GM10248 (cell line): ENCODE results near the gene NUDT22.

ENCODE experiments used
- CTCF ChIA-PET: fragments of 300-600 bp; sonication (Branson Sonifier 250); formaldehyde crosslinking; extraction: SDS; loops from one replicate; lab custom pipeline; 2021; ENCODE audit warnings: antibody characterized with exemption; lab: Yijun Ruan, JAX
- POLR2A ChIA-PET: fragments of 350-650 bp; sonication (Branson Sonifier 250); formaldehyde crosslinking; extraction: SDS; loops from one replicate; lab custom pipeline; 2020; ENCODE audit warnings: antibody characterized with exemption; lab: Yijun Ruan, JAX
- DNase-seq: peaks from one replicate; pipeline ENCODE4 v3.0.0; 2012; ENCODE audit errors: extremely low spot score
- TF ChIP-seq, protein P1 (sequence below): IDR thresholded peaks from 2 replicates; pipeline ENCODE4 v1.5.1; 2012; ENCODE audit warnings: mild to moderate bottlenecking, low read depth; ENCODE audit errors: extremely low read depth, missing control alignments, control extremely low read depth

NUDT22 gene

GRCh38 chr11:64204080-64204440 lies 22.0 kb upstream of the NUDT22 start:
- no peak for DNase-seq
- ChIA-PET POLR2A (interaction anchor here (0.7 to 4.7 kb wide), 6 partner anchors 10 to 113 kb away, joined by 3 to 36 read pairs (median 8); partner anchors contain the start of genes FKBP2, STIP1 and TRMT112), CTCF (interaction anchor here (0.6 to 16.7 kb wide), 25 partner anchors 8 to 203 kb away, joined by 3 to 368 read pairs (median 6); partner anchors contain the start of genes CATSPERZ, DNAJC4, ESRRA and FKBP2)
- TF ChIP-seq, protein P1, sequence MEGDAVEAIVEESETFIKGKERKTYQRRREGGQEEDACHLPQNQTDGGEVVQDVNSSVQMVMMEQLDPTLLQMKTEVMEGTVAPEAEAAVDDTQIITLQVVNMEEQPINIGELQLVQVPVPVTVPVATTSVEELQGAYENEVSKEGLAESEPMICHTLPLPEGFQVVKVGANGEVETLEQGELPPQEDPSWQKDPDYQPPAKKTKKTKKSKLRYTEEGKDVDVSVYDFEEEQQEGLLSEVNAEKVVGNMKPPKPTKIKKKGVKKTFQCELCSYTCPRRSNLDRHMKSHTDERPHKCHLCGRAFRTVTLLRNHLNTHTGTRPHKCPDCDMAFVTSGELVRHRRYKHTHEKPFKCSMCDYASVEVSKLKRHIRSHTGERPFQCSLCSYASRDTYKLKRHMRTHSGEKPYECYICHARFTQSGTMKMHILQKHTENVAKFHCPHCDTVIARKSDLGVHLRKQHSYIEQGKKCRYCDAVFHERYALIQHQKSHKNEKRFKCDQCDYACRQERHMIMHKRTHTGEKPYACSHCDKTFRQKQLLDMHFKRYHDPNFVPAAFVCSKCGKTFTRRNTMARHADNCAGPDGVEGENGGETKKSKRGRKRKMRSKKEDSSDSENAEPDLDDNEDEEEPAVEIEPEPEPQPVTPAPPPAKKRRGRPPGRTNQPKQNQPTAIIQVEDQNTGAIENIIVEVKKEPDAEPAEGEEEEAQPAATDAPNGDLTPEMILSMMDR = no peak

- ChIA-PET CTCF (interaction anchor here (0.6 to 16.7 kb wide), 26 partner anchors 9 to 204 kb away, joined by 3 to 368 read pairs (median 6); partner anchors contain the start of genes BAD, CATSPERZ, DNAJC4 and ESRRA), POLR2A (interaction anchor here (0.5 to 4.7 kb wide), 9 partner anchors 13 to 1373 kb away, joined by 3 to 36 read pairs (median 6); partner anchors contain the start of genes FKBP2, NUDT22, STIP1 and STX5)
- DNase-seq = peak; percentile 83
- TF ChIP-seq, protein P1 = peak; percentile 84
These were observed 21.5 kb upstream of the NUDT22 start for GRCh38 chr11:64204464-64204989.

DNA sequence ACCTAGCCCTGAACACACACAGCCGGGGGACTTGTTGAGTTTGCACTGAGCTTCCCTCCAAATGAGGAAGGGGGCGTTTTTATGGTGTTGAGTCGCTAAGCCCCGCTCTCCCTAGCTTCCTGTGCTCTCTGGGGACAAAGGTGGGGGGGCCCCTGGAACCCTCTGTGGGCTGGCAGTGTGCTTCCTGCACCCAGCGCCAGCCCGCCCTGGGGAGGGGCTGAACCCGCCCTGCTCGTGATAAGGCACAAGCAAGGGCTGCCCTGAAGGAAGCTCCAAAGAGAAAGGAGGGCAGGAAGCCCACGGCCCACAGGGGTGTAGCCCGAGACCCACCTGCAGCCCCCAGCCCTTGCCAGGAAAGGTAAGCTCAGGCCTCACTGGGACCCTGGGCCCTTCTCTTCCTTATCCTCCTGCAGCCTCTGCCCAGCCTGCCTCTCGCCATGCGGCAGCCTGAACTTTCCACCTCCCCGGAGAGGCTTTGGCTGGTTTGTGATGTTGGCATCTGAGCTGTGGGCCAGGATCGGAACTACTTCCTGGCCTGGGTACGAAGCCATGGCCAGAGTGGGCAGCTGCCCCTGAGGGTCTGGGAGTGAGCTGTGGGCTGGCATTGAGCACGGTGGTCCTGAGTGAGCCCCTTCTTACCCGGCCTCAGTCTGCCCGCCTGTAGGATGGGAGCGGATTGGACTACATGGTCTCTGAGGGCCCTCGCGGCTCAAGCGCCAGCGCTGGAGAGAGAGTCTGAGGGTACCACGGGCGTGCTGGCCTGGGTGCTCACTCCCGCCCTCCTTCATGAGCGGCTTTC lies 19.4 kb upstream of the NUDT22 start, which contains the start of gene FERMT3:
Gene FERMT3, plus strand, starts transcription at position 265 of the 799 bp plus-strand sequence. CDS start 644 bp downstream, outside the sequence.
- CTCF ChIA-PET = interaction anchor here (1.2 to 16.7 kb wide), 12 partner anchors 11 to 206 kb away, joined by 3 to 368 read pairs (median 24); partner anchors contain the start of genes CATSPERZ, DNAJC4, ESRRA and FKBP2
- peak; percentile 70 for DNase-seq
- TF ChIP-seq, protein P1 = no peak
- POLR2A ChIA-PET = interaction anchor here (1.6 to 4.7 kb wide), 7 partner anchors 10 to 98 kb away, joined by 8 to 36 read pairs (median 10); partner anchors contain the start of genes FKBP2, NUDT22, STIP1 and TRPT1

- CTCF ChIA-PET = interaction anchor here (1.2 to 16.7 kb wide), 7 partner anchors 16 to 207 kb away, joined by 4 to 368 read pairs (median 24); partner anchors contain the start of genes CATSPERZ, DNAJC4, ESRRA and FKBP2
- POLR2A ChIA-PET = interaction anchor here (0.6 to 4.7 kb wide), 10 partner anchors 10 to 97 kb away, joined by 4 to 36 read pairs (median 8); partner anchors contain the start of genes FKBP2, NUDT22, STIP1 and TRPT1
- DNase-seq = peak; percentile 91
- TF ChIP-seq, protein P1 = no peak
These were observed 18.6 kb upstream of the NUDT22 start for GRCh38 chr11:64207256-64208085.

DNA sequence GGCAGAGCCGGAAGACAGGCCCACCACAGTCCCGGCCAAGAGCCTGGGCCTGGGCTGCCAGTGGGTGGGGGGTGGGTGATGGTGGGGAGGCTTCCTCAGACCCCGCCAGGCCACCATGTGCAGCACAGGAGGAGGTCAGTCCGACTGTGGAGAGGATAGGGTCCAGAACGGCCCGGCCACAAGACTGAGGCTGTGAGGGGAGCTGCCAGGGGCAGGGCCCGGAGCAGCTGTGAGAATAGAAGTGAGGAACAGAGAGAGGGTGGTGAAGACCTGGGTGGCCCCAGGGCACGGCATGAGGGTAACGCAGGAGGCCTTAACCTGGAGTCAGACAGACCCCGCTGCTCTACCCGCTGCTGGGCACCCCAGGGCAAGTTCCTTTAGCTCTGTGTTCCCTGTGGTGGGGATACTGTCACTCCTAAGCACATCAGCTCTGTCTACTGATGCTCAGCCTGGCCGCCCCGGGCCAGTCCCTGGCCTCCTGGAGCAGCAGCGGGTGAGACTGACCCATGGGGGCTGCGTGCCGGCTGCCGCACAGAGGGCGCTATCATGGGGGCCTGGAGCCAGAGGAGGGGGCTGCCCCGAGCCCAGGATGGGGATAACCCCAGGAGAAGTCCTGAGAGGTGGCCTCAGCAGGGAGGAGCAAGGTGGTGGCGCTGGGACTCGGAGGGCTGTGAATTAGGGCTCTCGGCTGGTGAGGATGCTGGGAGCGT lies 17.8 kb upstream of the NUDT22 start:
- TF ChIP-seq, protein P1 = no peak
- CTCF ChIA-PET = interaction anchor here (1.2 to 16.7 kb wide), 3 partner anchors 21 to 95 kb away, joined by 4 to 368 read pairs (median 219); partner anchors contain the start of genes CATSPERZ, DNAJC4, ESRRA and FKBP2
- DNase-seq = no peak
- POLR2A ChIA-PET = interaction anchor here (0.6 to 4.7 kb wide), 8 partner anchors 9 to 97 kb away, joined by 4 to 36 read pairs (median 7); partner anchors contain the start of genes FKBP2, NUDT22, STIP1 and TRPT1
